SH-SY5Y (cell line): ENCODE results near the gene TMEM95.

Source experiments
- GATA2 ChIP-seq: IDR thresholded peaks from 2 replicates; pipeline ENCODE4 v1.6.1; 2011; ENCODE audit warnings: mild to moderate bottlenecking, low read depth, low read length
- GATA3 ChIP-seq: IDR thresholded peaks from 2 replicates; pipeline ENCODE4 v1.6.1; 2011; ENCODE audit warnings: low read depth, mild to moderate bottlenecking, low read length, moderate library complexity

- TF ChIP-seq GATA2 (no peak), GATA3 (no peak)
These were observed 40.9 kb upstream of the TMEM95 start for GRCh38 chr17:7313890-7314718.
